ENCODE results near the gene ADORA1. TPM values are rescaled to one million over a fixed set of nuclear protein-coding genes. Genes with fewer than 3 reads are reported as not detected.

Gene ADORA1
- total and polyA plus RNA-seq, 2 of the 4 experiments (the other 2 are of a cell fraction): 0.36 to 0.56 TPM

DNA sequence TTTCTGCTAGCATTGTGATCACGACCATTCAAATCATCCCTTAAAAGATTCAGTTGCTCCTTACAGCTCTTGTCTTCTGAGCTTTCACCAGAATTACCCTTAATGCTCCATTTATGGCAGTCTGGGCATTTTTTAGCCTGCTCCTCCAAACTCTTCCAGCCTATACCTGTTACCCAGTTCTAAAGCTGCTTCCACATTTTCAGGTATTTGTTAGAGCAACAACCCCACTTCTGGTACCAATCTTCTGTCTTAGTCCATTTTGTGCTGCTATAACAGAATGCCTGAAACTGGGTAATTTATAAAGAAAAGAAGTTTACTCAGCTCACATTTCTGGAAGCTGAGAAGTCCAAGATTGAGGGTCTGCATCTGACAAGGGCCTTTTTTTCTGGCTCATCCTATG lies 30.9 kb downstream of the ADORA1 start:
- POLR2A ChIA-PET (ENCODE audit: unreplicated experiment): no interaction called here
- intact Hi-C loops (cut with micrococcal nuclease) (no loop called here), dilution Hi-C loops (cut with HindIII; ENCODE audit: low sequenced_read_pairs, unreplicated experiment) (no loop called here), in situ Hi-C loops (cut with MboI; ENCODE audit: low sequenced_read_pairs) (no loop called here)
- Histone ChIP-seq H3K9me1 (ENCODE audit: insufficient read depth, low read length) (no peaks in the 10 kb centered on the region), H2AK9ac (replicated peaks; ENCODE audit: low read depth, low read length, poor library complexity) (no peak overlapping the region), H2AFZ (replicated peaks; ENCODE audit: low read length, poor library complexity) (no peak overlapping the region), H3K4me2 (ENCODE audit: low read depth, low read length) (no peak overlapping the region), H2AK5ac (ENCODE audit: low read depth, low read length) (no peak overlapping the region), H2BK120ac (ENCODE audit: low read depth, low read length) (no peak overlapping the region), H2BK5ac (ENCODE audit: low read depth, low read length, poor library complexity, severe bottlenecking) (no peak overlapping the region), H3K4me1 (ENCODE audit: control insufficient read depth, insufficient read depth, low read length) (peaks cover 10% of the 10 kb centered on the region), H3K27me3 (ENCODE audit: control insufficient read depth, insufficient read depth, low read length) (peaks cover 37% of the 10 kb centered on the region), H3K36me3 (ENCODE audit: control insufficient read depth, insufficient read depth, low read length) (no peaks in the 10 kb centered on the region), H2BK20ac (ENCODE audit: low read depth, low read length) (no peak overlapping the region), H4K91ac (ENCODE audit: insufficient read depth, low read depth, low read length) (no peak overlapping the region), H4K5ac (ENCODE audit: low read depth, low read length) (no peak overlapping the region), H3K14ac (replicated peaks; ENCODE audit: low read depth, low read length) (no peak overlapping the region), H4K8ac (ENCODE audit: low read depth in 2 of 2, low read length in 2 of 2) (no peak overlapping the region), H4K20me1 (ENCODE audit: insufficient read depth, low read length) (no peaks in the 10 kb centered on the region), H3K56ac (ENCODE audit: extremely low read depth, insufficient read depth, low read length) (no peak overlapping the region), H3K18ac (ENCODE audit: low read depth, low read length) (no peak overlapping the region), H3K4ac (ENCODE audit: low read depth, low read length) (no peak overlapping the region), H3K4me3 (ENCODE audit: insufficient read depth, low read depth, low read length) (no peak overlapping the region), H3K9ac (ENCODE audit: low read depth, low read length) (no peak overlapping the region), H2BK15ac (ENCODE audit: low read depth, low read length) (no peak overlapping the region), H3K23ac (ENCODE audit: low read depth, low read length) (no peak overlapping the region), H3K9me3 (ENCODE audit: control insufficient read depth, insufficient read depth, low read length) (peaks cover 7% of the 10 kb centered on the region; the same call in 1 of the 2 replicates), H3K27ac (ENCODE audit: insufficient read depth, low read length) (no peak overlapping the region), H3K79me1 (ENCODE audit: low read depth in 1 of 2, low read length in 2 of 2) (no peaks in the 10 kb centered on the region)
- CTCF ChIA-PET: no interaction called here
- no TSS peak for BruUV-seq (replicated peaks)
- WGBS, 2 experiments (ENCODE audit: extremely low coverage in 2 of 2, insufficient read length in 1 of 2): 30% methylated on average over 1 of the region's 1 CpG; no CpG with 5 or more reads in 1 of the 2 experiments
- no peak for DNase-seq
- TF ChIP-seq MXI1 (IDR thresholded peaks at IDR 0.05; ENCODE audit: borderline replicate concordance, low read depth, low read length): no peak
- TF ChIP-seq BHLHE40 (IDR thresholded peaks at IDR 0.05; ENCODE audit: low read depth, low read length): no peak
- no peak for TF ChIP-seq RCOR1 (IDR thresholded peaks at IDR 0.05; ENCODE audit: insufficient replicate concordance, low read length)
- no peak for TF ChIP-seq NFE2L2 (IDR thresholded peaks at IDR 0.05; ENCODE audit: low read depth, low read length)
- TF ChIP-seq, protein P1, sequence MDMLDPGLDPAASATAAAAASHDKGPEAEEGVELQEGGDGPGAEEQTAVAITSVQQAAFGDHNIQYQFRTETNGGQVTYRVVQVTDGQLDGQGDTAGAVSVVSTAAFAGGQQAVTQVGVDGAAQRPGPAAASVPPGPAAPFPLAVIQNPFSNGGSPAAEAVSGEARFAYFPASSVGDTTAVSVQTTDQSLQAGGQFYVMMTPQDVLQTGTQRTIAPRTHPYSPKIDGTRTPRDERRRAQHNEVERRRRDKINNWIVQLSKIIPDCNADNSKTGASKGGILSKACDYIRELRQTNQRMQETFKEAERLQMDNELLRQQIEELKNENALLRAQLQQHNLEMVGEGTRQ (IDR thresholded peaks at IDR 0.05; ENCODE audit: low read depth, low read length): no peak
- TF ChIP-seq, protein P2, sequence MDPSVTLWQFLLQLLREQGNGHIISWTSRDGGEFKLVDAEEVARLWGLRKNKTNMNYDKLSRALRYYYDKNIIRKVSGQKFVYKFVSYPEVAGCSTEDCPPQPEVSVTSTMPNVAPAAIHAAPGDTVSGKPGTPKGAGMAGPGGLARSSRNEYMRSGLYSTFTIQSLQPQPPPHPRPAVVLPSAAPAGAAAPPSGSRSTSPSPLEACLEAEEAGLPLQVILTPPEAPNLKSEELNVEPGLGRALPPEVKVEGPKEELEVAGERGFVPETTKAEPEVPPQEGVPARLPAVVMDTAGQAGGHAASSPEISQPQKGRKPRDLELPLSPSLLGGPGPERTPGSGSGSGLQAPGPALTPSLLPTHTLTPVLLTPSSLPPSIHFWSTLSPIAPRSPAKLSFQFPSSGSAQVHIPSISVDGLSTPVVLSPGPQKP (IDR thresholded peaks at IDR 0.05; ENCODE audit: borderline replicate concordance, low read depth, low read length): no peak
- TF ChIP-seq MAZ (IDR thresholded peaks at IDR 0.05; ENCODE audit: borderline replicate concordance, low read depth, low read length): no peak
- no peak for TF ChIP-seq MAFK (IDR thresholded peaks at IDR 0.05; ENCODE audit: low read depth, low read length)
- TF ChIP-seq POLR2A (IDR thresholded peaks at IDR 0.05; ENCODE audit: low read depth, low read length): no peak
- TF ChIP-seq, protein P3, sequence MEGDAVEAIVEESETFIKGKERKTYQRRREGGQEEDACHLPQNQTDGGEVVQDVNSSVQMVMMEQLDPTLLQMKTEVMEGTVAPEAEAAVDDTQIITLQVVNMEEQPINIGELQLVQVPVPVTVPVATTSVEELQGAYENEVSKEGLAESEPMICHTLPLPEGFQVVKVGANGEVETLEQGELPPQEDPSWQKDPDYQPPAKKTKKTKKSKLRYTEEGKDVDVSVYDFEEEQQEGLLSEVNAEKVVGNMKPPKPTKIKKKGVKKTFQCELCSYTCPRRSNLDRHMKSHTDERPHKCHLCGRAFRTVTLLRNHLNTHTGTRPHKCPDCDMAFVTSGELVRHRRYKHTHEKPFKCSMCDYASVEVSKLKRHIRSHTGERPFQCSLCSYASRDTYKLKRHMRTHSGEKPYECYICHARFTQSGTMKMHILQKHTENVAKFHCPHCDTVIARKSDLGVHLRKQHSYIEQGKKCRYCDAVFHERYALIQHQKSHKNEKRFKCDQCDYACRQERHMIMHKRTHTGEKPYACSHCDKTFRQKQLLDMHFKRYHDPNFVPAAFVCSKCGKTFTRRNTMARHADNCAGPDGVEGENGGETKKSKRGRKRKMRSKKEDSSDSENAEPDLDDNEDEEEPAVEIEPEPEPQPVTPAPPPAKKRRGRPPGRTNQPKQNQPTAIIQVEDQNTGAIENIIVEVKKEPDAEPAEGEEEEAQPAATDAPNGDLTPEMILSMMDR (conservative IDR thresholded peaks at IDR 0.05; ENCODE audit: low read depth, low read length): no peak
- no peak for TF ChIP-seq CHD1 (IDR thresholded peaks at IDR 0.05; ENCODE audit: low read depth, low read length)
- no peak for TF ChIP-seq RAD21 (IDR thresholded peaks at IDR 0.05; ENCODE audit: low read length)
- TF ChIP-seq CEBPB (IDR thresholded peaks at IDR 0.05; ENCODE audit: low read depth, low read length): no peak
- no peak for TF ChIP-seq RFX5 (IDR thresholded peaks at IDR 0.05; ENCODE audit: low read depth, low read length)
- TF ChIP-seq SMC3 (IDR thresholded peaks at IDR 0.05; ENCODE audit: low read depth, low read length): no peak
- ATAC-seq (ENCODE audit: low read depth): no peak

Measured in IMR-90 (cell line).